HG02938 (cell line): ENCODE data around the gene PTPRM.

ENCODE experiments used
- ATAC-seq: cut with Tn5 transposase; IDR thresholded peaks from one replicate; pipeline ENCODE4 v1.9.1; 2021; ENCODE audit warnings: mild to moderate bottlenecking, moderate library complexity; ENCODE audit not compliant: unreplicated experiment

PTPRM gene

DNA sequence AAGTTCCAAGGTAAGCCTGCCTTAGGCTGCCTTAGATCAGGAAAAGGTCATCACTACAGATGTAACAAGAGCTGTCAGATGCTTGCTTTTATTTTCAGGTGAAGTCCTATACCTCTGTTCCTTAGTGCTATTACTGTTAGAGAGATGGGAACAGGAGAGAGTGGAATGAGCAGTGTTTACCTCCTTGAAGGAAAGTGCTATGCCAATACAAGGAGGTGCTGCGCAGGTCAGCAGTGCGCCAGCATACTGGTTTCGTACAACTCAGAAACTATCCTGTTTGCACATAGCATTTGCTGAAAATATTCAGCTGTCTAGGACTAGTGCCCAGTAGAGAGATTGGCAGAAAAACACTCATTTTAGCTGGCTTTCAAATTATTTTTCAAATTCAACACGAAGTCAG lies 629.1 kb downstream of the PTPRM start:
- no peak for ATAC-seq

DNA sequence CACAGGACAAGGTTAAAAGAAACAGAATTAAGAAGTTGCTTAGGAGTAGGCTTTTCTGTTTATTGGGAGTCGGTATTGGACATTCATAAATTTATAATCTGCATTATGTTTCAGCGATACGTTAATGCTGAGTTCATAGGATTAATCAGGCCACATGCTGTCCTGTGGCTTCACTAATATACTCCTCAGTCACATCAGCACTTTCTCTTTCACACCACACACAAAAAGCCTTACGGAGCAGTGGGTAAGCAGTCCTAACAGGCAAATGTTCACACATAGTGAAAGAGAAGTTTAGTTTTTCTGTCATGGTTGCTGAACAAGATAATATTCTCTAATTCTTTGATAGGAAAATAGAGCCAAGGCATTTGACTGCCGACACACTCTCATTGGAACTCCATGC lies 630.4 kb downstream of the PTPRM start:
- no peak for ATAC-seq

DNA sequence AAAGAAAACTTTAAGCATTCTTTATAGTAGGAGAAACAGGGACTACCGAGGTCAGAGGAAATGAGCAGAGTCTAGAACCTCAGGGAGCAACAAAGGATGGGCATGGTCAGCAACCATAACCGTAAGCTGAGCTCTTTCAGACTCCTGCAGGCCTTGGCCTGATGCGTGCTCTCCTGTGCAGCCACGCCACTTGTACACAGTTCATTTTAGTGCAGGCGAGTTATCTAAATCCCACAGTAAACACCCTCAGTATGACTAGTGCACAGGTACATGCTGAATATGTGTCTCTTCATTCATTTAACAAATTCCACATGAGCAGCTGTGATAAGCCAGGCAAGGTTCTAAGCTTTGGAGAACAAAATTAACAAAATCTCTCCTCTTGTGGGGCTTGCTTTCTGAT lies 640.9 kb downstream of the PTPRM start:
- no peak for ATAC-seq

DNA sequence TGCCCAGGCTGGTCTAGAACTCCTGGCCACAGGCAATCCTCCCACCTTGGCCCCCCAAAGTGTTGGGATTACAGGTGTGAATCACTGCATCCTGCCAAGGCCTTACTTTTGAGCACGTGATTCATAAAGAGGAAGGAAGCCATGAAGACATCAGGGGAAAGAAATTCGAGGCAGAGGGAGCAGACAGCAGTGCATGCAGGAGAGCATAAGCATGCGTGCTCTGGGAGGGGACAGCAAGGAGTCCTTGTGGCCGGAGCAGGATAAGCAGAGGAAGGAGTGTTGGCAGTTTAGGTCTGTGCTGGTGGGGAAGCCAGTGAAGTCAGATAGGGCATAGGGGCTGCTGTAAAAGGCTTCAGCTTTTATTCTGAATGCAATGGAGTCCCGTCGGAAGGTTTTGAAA lies 641.6 kb downstream of the PTPRM start:
- ATAC-seq = no peak

DNA sequence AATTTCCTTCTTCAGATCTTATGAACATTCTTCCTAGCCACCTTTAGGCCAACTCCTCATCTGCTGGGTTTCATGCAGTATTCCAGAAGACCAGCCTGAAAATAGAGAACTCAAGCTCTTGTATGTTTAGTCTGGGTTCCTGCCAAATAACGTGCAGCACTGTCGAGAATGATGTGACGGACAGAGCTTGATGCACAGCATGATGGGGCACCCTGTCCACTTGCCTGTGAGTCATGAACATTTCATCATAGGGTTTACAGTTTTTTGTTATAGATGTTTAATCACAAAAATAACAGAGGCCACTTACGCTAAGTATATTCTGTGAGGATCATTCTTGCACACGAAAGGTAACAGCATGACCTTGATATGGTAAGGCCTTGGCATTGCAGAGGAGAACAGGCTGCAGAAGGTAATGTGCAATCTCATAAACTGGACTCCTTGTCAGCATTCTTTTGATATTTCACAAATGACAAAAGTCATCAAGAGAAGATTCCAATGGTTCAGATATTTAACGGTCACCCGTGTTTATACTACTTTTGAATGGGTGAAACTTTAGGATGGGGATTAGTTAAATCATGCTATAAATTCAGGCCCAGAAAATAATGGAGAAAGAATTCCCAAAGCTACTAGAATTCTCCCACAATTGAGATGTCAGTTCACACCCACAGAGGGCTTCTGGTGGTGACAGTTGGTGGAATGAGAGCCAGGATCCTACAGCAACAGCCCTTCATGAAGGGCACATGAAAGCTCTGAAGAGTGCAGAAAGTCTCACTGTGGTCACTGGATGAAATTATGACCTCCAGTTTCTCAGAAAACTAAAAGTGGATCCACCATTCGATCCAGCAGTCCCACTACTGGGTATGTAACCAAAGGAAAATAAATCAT lies 646.0 kb downstream of the PTPRM start:
- ATAC-seq = no peak

DNA sequence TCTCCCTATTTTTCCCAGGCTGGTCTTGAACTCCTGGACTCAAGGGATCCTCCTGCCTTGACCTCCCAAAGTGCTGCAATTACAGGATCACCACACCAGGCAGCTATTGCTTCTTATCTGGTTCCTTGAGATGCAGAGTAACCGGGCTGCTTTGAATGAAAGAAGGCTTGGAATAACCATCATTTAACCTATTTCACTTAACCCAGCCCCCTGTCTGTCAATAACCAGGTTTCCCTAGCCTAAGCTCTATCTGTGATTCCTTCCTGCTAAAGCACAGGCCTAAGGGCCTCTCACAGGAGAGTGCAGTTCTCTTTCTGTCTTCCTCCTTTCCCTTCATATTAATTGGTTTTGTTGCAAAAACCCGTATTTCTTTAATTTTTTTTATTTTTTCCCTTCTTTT lies 648.6 kb downstream of the PTPRM start:
- no peak for ATAC-seq

DNA sequence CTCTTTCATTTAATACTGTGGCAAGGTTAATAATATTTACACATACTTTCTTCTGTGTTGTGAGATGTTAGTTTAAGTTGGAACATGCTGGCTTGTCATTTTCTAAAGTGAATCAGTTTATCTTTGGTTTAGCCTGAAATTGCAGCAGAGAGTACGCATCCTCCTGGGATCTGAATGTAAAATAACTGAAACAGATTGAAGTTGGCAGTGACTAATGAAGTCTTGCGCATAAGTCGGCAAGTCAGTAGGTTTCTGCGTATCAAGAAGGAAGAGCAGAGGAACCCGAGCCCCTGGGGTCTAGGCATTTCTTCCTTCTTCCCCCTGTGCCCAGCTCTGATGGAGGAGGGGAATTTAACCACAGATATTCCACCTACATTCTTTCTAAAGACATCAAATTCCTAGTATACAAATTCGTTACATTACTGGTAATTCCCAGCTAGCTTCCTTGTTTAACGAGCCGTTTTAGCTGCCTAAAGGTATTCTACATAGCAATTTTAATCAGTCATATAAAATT lies 650.0 kb downstream of the PTPRM start:
- ATAC-seq = no peak

DNA sequence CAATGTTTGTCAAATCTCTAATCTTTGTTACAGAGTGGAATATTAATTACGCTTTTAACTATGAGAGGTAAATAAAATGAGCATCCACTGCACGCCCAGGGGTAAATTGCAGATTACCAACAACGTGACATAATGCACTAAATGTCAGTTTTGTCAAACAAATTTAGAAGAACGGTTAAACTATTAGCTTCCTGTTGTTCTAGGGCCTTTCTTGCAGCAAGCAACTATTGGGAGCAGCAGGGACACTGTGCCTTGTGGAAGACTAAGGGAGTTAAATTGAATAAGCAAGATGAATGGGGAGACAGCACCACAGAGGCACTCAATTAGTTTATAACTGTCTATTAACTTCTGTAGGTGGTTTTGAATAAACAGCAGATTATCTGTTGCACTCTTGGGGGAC lies 651.1 kb downstream of the PTPRM start:
- ATAC-seq = no peak

DNA sequence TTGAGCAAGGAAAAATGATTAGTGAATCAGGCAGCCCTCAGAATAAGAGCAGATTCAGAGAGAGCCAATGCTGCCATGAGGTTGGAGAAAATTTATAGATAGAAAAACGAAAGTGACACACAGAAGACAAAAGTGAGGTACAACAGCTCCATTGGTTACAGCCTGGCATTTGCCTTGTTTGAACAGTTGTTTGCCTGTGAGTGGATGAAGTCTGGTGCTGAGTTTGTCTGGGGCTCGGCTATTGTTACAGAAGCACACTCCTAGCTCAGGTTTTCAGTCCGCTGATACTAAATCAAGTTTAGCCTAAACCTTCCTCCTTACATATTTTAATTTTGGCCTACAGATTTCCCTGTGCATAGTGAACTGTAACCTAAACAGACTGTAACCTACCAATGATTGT lies 654.3 kb downstream of the PTPRM start:
- ATAC-seq = no peak

DNA sequence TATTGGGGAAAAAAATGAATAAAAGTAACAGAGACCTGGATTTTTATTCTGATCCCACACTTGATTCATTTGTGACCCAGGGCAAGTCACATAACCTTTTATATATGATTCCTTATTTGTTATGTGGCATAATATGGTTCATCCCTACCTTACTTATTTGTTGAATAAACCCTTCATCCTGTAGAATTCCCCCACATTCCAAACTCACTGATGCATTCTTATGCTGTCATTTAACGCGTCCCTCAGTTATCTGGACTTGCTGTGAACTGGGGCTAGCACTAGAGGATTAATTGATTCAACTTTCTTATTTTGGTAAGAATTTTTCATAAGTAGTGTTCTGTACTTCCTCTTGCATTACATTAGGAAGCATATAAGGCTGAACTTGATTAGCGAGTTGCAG lies 657.5 kb downstream of the PTPRM start:
- no peak for ATAC-seq

DNA sequence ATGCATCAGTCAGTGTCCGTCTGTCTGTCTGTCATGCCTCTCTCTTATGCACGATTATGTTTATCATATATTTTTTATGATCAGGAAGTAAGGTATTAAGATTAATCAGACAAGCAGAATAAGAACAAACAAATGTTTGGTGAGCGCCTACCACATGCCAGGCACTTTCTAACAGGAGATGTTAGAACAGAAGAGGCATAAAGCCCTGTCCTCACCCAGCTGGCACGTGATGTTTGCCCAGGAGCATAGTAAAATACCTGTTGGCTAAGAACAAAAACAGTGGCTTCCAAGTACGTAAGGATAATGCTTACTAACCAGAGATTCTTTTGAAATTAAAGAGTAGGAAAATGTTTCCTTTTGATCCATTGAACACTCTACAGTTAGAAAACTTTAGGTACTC lies 661.9 kb downstream of the PTPRM start:
- no peak for ATAC-seq

DNA sequence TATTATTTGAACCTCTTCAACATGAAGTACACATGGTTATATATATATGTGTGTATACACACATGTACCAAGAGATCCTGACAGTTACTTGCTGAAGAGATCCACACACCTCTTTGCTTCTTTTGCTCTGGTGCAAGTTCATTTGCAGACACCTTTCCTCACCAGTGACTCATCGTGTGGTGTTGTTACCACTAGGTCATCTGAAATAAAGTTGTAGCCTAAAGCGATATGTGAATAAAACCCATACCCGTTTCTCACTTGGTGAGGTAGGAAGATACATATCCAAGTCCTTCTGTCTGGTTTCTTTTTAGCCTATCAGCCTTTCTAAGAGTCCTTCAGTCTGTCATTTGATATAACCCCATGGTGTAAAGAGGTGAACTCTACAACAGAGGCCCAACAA lies 662.7 kb downstream of the PTPRM start:
- ATAC-seq = no peak

DNA sequence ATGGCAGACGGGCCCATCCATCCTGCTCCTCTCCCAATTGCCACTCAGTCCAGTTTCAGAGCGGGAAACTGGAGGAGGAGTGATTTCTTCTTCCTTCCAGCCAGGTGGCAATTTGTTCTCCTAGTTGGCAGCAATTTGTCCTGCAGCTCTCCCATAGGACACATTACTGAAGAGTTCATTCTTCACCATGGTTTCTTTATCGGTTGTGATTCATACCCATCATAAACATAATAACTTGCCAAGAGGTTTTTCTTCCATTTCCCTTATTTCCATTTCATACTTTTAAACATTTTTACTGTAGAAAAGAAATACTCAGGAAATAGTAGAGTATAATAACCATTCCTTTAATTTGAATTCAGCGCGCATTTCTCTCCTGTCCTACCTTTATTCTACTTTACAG lies 664.2 kb downstream of the PTPRM start:
- no peak for ATAC-seq

DNA sequence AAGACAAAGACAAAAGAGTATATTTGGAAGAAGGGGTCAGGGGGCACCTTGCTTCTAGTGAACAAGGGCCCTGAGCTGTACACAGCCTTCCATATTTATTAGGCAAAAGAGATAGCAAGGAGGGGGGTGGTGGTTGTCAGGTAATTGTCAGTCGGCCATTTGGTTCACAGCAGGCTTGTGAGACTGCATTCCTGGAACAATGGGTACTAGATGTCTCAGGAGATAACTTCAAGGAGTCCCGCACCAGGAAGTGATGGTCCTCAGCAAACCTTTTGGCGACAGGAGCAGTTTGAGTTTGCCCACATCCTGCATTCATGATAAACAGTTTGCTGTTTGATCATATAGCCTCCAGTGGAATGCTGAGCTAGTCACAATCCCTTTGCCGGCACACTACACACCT lies 665.7 kb downstream of the PTPRM start:
- no peak for ATAC-seq

DNA sequence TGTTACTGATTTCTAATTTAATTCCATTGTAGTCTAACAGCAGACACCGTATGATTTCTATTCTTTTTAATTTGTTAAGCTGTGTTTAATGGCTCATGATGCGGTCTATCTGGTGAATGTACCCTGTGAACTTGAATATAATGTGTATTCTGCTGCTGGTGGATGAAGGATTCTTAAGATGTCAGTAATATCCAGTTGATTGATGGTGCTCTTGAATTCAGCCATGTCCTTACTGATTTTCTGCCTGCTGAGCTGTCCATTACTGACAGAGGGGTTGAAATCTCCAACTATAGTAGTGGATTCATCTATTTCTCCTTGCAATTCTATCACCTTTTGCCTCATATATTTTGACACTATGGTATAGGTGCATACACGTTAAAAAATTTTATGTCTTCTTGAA lies 668.8 kb downstream of the PTPRM start:
- no peak for ATAC-seq

DNA sequence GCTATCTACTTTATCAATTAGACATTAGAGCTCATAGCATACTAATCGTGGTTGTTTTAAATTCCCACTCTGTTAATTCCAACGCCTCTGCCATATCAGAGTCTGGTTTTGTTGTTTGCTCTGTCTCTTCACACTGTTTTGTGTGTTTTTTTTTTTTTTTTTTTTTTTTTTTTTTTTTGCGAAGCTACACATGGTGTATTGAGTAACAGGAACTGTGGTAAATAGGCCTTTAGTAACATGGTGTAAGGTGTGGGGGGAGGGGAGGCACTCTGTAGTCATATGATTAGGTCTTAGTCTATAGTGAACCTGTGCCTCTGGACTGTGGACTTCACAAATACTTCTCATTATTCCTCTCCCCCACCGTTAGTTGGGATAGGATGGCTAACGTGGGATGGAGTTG lies 671.4 kb downstream of the PTPRM start:
- no peak for ATAC-seq

DNA sequence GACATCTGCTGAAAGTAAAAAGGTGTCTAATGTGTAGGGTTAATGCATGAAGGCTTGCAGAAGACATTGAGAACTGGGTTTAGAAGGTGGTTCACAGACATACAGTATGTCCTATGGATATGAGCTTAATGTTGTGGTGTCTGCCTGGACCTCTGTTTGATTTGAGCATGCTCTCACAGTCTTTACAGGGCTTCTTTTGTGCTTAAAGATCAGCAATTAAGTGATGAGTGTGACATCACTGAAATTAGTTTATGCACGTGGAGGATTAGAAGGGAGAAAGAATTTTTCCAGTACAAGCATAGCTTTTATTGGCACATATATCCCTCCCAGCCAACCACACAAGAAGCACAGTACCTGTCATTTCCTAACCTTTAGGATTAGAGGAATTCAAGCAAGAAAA lies 674.6 kb downstream of the PTPRM start:
- ATAC-seq = no peak

DNA sequence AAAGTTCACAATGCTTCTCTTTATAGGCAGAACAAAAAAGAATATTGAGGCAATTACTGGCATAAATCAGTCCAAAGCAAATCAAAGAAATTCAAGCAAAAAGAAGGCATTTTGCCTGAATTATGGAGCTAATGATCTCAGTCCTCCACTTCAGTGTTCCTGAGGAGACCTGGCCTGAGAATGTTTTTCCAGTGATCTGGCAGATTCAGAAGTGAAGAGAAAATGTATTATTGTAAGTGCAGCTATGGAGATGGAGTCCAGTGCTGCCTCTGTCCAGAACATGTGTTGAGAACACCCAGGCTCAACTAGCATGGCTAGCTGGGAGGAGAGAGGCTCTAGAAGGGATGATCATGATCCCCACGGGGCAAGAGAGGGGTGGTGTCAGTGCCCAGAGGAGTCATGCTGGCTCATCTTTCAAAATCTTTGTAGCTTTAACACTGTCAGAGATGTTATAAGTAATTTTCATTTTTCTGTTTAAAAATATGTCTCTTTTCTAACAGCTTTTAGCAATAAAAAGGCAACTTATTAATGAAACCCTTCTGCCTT lies 675.1 kb downstream of the PTPRM start:
- no peak for ATAC-seq

DNA sequence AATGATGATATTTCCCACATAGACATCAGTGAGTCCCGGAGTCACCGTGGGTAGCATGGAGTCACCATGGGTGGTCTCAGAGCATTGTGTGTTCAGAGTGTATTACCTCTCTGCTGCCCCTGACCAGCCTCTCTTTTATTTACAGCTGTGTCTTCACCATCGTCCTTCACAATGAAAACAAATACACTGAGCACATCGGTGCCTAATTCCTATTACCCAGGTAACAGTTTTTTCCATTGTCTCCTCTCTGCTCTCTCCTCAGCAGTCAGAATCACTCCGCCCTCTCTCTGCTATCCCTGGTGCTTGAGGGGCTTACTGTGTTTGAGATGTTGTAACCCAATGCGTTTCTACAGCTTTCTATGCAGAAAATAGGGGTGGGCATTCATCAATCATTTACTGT lies 680.6 kb downstream of the PTPRM start:
- ATAC-seq = no peak

DNA sequence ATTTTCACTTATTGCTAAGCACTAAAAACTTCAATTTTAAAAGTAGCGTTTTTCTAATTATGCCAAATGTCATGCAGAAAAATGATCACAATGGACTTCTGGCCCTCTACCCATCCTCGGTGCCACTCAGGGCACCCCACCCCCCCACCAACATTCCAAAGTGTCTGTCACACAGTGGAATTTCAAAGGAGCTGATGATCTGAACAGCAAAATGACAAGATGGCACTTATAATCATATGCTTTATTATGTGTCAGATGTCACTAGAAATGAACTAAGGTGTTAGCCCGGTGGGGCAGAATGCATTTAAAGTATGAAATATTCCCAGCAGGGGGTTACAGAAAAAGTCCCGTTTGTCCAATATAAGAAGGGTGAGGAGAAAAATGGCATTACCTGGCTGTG lies 681.5 kb downstream of the PTPRM start:
- ATAC-seq = no peak

DNA sequence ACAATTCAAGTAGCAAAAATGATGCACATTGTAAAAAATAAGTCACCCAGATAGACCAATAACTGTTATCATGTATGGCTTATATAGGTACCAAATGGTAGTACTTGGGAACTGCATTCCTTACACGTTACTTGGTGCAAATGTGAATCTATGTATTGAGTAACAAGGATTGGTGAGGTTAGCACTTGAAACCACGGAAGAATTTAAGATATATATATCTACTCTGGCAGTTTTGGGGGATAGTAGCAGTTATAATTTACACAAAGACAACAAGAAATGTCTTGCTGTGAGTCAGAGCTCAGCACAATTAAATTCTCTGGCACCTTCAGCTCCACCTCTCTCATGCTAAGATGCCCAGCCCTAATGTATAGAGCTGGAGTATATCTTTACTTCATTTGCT lies 682.7 kb downstream of the PTPRM start:
- no peak for ATAC-seq

DNA sequence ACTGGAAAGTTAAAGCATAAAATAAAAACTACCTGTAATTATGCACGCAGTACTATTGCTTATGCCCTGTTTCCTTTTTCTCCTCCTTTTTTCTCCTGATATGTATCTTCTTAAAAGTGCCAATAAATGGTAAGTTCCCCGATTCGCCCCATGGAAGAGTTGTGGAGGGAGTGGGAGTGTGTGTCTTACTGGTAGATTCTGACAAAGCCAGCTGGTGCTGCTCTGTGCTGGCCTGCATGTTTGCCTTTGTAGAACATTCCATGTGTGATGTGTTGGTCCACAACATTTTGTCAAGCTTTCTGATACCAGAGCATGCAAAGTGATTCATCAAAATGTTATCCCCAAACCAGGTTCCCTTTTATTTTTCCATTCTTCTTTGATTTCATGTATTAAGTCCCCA lies 685.3 kb downstream of the PTPRM start:
- no peak for ATAC-seq

DNA sequence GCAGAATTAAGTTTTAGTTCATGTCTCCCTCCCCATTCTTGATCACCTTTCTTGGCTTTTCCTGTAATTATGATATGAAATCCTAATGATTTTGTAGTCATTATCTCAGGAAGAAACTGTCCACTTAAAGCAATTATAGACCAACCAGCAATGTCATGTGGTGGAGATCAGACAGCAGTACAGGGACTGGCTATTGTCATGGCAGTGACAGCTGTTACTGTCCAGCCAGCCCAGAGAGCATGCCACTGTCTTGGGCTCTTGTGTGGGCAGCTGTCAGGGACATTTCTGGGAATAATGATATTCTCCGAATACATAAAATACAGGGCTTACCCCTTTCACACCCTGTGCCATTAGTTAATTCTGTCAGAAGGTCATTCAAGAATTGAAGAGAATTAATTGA lies 686.8 kb downstream of the PTPRM start:
- no peak for ATAC-seq
